Glomerular endothelial cell (primary cell): Measurements from ENCODE around the gene RUSF1. TPM values are rescaled to one million over a fixed set of nuclear protein-coding genes. Genes with fewer than 3 reads are reported as not detected.
"Not testable (repeated sequence)": the region's sequence is repeated elsewhere in the genome, so short reads cannot be mapped to it uniquely, and the experiment has no call there.

ENCODE experiments used
- DNase-seq: peaks from one replicate; pipeline ENCODE4 v3.0.0-alpha.2; 2011; ENCODE audit warnings: low read depth, low spot score; ENCODE audit errors: extremely low read depth
- total RNA-seq: library from RNA; depleted of rRNA; stranded (reverse); fragments of >200 nt; gene quantifications from 2 replicates; pipeline ENCODE4 v1.2.3, GENCODE V29; 2015

The RUSF1 gene
- total RNA-seq, 1 donor from 2014 or later = 62.0 TPM

DNA sequence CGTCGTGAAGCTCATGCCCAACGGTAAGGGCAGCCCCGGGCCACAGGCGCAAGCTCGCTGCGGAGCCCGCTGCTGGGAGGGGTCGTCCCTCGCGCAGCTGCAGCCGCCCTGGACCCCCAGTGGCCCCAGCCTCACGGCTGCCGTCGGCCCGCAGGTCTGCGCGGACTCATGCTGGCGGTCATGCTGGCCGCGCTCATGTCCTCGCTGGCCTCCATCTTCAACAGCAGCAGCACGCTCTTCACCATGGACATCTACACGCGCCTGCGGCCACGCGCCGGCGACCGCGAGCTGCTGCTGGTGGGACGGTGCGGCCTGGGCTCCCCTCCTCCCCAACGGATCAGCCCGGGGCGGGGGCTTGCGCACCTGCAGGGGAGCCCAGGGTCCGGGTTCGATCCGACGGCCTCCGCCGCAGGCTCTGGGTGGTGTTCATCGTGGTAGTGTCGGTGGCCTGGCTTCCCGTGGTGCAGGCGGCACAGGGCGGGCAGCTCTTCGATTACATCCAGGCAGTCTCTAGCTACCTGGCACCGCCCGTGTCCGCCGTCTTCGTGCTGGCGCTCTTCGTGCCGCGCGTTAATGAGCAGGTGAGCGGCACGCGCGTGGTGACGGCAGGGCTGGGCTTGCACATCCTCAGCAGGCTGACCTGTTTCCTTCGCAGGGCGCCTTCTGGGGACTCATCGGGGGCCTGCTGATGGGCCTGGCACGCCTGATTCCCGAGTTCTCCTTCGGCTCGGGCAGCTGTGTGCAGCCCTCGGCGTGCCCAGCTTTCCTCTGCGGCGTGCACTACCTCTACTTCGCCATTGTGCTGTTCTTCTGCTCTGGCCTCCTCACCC, 19.5 kb downstream of the RUSF1 start:
- DNase-seq = no peak

DNA sequence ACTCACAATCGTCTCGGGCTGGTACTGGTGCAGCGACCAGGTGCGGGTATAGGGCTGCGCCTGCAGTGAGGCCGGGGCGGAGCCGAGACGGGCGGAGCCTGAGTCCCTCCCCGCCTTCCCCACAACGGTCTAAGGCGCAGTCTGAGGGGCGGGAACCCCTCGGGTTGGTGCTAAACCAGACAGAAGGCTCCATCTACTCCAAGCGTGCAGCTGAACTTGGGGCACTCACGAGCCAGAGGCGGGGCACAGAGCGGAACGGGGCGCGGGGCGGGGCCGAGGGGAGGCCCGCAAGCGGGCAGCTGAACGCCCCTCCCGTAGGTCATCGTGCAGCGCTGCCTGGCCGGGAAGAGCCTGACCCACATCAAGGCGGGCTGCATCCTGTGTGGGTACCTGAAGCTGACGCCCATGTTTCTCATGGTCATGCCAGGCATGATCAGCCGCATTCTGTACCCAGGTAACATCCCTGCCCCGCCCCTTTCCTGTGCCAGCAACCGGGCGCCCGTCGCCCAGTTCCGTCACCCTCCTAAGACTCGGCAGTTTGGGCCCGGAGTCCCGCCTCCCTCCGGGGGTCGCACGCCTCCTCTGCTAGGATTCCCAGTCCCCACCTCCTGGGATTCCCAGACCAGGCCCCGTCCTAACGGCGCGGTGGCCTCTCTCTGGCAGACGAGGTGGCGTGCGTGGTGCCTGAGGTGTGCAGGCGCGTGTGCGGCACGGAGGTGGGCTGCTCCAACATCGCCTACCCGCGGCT, 20.3 kb downstream of the RUSF1 start:
- DNase-seq = no peak

DNA sequence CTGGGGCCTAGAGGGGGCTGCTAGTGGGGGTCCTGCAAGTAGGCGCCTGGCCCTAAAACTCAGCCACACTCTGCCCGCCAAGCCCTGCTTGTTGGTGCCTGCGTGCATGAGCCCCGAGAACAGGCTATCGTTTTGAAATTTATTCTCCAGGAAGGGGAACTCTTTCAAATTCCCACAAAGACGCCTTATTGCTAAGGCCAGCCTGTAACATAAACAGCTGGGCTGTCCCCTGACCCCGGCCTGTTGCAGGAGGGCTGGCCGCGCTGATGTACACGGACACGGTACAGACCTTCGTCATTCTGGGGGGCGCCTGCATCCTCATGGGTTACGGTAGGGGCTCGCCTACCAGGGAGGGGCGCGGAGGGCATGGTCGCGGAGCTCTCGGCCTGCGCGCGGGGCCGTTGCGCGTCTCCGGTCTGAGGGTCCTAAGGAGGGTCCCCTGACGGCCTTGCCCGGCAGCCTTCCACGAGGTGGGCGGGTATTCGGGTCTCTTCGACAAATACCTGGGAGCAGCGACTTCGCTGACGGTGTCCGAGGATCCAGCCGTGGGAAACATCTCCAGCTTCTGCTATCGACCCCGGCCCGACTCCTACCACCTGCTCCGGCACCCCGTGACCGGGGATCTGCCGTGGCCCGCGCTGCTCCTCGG, 21.0 kb downstream of the RUSF1 start:
- DNase-seq = no peak

GRCh38 chr16:31486045-31486444, 22.1 kb downstream of the RUSF1 start:
- no peak for DNase-seq

DNA sequence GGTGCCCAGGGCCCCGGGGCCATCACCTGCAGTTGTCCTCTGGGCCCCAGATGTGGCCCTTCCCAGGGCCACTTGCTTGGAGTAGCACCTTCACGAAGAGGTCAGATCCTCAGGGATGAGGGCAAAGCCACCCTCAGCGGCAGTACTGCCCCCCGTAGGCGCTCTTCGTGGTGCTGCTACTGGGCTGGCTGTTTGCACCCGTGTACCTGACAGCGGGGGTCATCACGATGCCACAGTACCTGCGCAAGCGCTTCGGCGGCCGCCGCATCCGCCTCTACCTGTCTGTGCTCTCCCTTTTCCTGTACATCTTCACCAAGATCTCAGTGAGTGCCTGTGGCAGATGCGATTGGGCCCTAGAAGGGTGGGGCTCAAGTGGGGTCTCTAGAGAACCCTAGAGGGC, 22.6 kb downstream of the RUSF1 start:
- DNase-seq = no peak

DNA sequence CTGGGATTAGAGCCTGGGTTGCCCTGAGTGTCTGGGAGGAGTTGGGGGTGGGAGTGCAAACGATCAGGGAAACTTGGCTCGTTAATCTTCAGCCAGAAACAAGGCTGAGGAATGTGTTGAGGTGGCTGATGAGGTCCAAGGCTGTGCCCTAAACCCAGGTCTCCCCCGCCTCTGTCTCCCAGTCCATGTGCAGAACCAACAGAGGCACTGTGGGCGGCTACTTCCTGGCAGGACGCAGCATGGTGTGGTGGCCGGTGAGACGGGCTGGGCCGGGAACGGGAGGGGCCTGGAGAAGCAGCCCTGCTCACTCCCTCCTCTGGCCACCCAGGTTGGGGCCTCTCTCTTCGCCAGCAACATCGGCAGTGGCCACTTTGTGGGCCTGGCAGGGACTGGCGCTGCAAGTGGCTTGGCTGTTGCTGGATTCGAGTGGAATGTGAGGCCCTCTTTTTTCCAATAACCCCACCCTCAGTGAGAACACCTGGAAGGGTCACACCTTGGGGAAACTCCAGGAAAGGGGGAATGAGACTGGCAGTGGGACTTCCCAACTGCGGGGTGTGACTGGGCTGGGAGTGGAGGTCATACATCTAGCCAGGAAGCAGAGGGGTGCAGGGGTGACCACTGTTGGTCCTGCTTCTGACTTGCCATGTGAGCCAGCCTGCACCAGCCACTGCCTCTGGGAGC, 23.6 kb downstream of the RUSF1 start:
- no peak for DNase-seq

DNA sequence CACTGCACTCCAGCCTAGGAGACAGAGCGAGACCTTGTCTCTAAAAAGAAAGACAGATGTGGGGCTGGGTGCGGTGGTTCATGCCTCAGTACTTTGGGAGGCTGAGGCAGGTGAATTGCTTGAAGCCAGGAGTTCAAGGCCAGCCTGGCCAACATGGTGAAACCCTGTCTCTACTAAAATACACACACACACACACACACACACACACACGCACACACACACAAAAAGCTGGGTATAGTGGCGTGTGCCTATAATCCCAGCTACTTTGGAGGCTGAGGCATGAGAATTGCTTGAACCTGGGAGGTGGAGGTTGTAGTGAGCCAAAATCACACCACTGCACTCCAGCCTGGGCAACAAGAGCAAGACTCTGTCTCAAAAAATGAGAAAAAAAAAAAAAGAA, 24.1 kb downstream of the RUSF1 start:
- DNase-seq = not testable (repeated sequence)

DNA sequence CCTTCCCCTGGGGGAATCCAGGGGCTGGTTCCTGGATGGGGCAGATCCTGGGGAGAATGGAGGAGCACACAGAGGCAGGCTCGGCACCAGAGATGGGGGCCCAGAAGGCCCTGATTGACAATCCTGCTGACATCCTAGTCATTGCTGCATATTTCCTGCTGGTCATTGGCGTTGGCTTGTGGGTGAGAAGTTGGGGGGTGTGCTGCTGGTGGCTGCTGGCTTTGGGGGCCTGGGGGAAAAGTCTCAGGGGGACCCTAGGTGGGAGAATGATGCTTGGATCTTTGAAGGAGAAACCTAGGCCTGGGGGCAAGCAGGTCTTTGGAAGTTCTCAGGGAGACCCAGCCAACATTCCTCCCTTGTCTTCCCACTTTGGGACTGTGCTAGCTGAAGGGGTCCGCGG, 25.1 kb downstream of the RUSF1 start, which contains the start of gene SLC5A2:
TSS of gene SLC5A2 (plus strand) at position 43 of the 400 bp plus-strand sequence. CDS start at position 57, 14 bp downstream.
- DNase-seq = no peak

DNA sequence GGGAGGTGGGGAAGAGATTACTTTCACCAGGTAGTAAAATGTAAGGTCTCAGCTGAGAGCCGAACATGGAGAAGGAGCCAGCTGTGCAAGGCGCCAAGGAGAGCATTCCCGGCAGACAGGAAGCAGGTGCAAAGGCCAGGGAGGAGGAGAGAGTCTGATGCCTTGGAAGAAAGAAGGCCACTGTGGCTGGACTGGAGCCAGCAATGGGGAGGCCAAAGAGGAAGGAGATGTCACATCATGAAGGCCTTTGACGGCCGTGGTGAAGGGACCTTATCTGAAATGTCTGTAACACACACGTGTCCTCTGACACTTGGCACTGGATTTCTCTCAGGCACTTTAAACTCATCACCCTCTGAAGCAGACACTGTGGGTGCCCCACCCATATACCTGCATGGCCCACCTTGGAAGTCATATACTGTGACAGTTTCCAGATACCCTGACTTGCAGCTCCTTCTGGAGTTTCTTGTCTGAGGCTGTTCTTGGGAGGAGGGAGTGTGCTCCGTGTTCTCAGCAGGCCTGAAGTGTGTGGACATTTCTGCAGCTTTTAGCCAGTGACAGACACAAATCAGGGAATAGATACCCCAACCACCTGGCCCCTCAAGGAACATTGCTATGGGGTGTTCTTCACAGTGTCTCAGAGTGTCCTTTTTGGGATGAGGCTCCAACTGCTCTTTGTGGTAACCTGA, 27.2 kb downstream of the RUSF1 start:
- no peak for DNase-seq

GRCh38 chr16:31479751-31480150, 28.4 kb downstream of the RUSF1 start:
- DNase-seq = no peak

DNA sequence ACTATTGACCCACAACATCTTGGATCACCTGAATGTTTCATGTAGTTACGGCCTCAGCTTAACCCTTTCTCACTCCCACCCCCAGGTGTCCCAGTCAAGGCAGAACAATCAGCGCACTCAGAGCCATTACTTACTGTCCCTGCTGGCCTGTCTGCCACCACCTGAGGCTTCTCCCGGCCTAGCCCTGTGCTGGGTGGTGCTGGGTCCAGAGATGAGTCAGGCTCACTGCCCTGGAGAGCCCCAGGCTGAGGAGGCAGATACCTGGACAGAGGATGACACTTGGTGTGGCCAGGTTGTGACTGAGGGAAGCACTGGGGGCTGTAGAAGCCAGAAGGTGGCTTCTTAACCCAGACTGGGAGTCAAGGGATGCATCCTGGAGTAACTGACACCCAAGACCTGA, 29.2 kb downstream of the RUSF1 start:
- DNase-seq = no peak

DNA sequence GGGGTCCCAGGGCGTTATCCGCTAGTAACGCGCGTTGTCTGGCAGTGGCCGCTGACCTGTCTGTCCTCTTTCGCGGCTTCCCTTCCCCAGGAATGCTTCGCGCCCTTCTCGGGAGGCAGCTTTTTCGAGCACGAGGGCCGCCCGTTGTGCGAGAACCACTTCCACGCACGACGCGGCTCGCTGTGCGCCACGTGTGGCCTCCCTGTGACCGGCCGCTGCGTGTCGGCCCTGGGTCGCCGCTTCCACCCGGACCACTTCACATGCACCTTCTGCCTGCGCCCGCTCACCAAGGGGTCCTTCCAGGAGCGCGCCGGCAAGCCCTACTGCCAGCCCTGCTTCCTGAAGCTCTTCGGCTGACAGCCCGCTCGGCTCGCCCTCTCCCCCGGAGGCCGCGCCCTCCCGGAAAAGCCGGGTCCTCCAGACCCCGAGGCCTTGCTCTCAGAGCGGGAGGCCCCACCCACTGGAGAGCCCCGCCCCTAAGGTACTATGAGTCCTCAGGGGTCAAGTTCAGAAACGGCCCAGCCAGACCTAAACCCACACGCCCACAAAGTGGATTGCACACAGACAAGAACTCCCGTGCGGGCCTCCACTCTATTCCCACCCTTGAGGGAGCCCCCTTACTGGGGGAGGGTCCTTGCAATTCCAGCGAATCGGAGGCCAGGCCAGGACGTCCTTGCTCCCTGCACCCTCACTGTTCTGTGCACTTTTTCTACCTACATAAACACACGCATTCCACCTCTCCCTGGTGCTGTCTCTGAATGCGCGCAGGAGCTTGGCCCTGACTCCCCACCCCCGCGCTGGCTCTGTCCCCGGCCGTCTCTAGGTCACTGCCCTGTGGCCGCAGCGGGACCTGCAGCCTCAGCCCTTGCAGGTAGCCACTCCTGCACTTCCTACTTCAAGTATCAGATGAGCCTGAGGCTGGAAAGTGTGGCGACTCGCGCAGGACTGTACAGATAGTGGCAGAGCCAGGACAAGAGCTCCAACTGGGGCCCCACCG, 30.7 kb downstream of the RUSF1 start:
- DNase-seq = no peak

GRCh38 chr16:31476303-31477219, 31.6 kb downstream of the RUSF1 start:
- no peak for DNase-seq

GRCh38 chr16:31475946-31476302, 32.3 kb downstream of the RUSF1 start:
- DNase-seq = no peak

DNA sequence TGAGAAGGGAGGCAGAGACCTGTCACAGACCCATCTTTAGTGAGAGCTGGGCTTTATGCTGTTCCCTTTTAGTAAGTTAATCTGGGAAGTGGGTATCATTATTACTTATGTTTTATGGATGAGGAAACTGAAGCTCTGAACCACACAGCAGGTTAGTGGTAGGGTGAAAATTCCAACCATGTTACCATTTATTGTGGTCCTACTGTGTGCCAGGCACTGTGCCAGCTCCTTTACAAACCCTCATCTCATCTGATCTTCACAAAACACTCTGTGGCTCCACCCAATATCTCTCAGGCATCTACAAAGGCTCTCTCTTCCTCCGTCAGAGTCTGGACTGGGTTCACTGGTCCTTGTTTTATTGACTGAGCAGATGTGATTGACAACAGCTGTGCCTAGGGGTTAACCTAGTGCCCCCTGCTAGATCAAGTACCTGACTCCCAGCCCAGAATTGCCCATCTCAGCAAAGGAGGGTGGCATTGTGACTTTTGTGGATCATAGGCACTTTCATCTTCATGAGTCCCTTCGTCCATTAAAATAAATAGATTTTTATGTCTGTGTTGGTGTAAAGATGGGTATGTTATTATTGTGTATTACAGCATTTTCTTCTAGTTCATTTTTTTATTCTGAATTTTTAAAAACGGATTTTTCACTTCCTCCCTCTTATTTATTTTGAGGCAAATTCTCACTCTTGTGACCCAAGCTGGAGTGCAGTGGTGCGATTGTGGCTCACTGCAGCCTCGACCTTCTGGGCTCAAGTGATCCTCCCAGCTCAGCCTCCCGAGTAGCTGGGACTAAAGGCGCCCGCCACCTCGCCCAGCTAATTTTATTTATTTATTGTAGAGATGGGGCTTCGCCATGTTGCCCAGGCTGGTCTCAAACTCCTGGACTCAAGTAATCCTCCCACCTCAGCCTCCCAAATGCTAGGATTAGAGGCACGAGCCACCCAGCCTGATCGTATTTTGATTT, 33.1 kb downstream of the RUSF1 start:
- DNase-seq = no peak

DNA sequence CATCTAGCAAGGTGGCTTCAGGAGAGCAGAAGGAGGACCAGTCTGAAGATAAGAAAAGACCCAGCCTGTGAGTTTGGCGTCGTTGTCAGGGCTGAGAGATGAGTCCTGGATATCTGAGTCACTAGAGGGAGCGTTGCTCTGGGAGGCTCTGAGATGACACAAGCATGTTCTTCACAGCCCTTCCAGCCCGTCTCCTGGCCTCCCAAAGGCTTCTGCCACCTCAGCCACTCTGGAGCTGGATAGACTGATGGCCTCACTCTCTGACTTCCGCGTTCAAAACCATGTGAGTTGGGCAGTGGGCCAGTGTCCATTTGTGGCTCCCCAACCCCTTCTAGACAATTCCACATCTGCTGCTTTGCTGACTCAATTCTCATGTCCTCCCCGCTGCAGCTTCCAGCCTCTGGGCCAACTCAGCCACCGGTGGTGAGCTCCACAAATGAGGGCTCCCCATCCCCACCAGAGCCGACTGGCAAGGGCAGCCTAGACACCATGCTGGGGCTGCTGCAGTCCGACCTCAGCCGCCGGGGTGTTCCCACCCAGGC, 33.9 kb downstream of the RUSF1 start:
- DNase-seq = no peak
